DOHH2 (cell line): ENCODE measurements around the gene EIF5A.
A peak's percentile ranks its signal among the peaks of the same experiment; 100 is the strongest.

ENCODE experiments used
- H3F3A ChIP-seq: fragments of 200-600 bp; sonication (generic), shearing (Covaris generic); 2 replicates; pipeline ENCODE4 v1.6.0; 2016; ENCODE audit warnings: antibody characterized with exemption, mild to moderate bottlenecking; ENCODE audit not compliant: control insufficient read depth, insufficient read depth
- H3K27ac ChIP-seq: fragments of 200-600 bp; sonication (generic); 2 replicates; pipeline ENCODE4 v1.5.1; 2014; ENCODE audit warnings: low read depth, mild to moderate bottlenecking, low read length, moderate library complexity
- H3K27me3 ChIP-seq: fragments of 200-600 bp; sonication (generic); 2 replicates; pipeline ENCODE4 v1.6.1; 2014; ENCODE audit warnings: mild to moderate bottlenecking, low read length, mixed read lengths; ENCODE audit not compliant: control insufficient read depth
- H3K36me3 ChIP-seq: fragments of 200-600 bp; sonication (generic); 2 replicates; pipeline ENCODE4 v1.6.1; 2014; ENCODE audit warnings: mild to moderate bottlenecking, low read length, moderate library complexity, mixed read lengths; ENCODE audit not compliant: control insufficient read depth
- H3K4me1 ChIP-seq: fragments of 200-600 bp; sonication (generic); 2 replicates; pipeline ENCODE4 v1.6.1; 2014; ENCODE audit warnings: mild to moderate bottlenecking, low read length, mixed read lengths; ENCODE audit not compliant: control insufficient read depth
- H3K4me2 ChIP-seq: fragments of 200-600 bp; sonication (generic); 2 replicates; pipeline ENCODE4 v1.6.0; 2014; ENCODE audit warnings: mild to moderate bottlenecking, low read length, moderate library complexity
- H3K4me3 ChIP-seq: fragments of 200-600 bp; sonication (generic); 2 replicates; pipeline ENCODE4 v1.5.1; 2014; ENCODE audit warnings: mild to moderate bottlenecking, low read length, mixed read lengths
- H3K79me2 ChIP-seq: fragments of 200-600 bp; sonication (generic); 2 replicates; pipeline ENCODE4 v1.6.1; 2014; ENCODE audit warnings: mild to moderate bottlenecking, low read length, mixed read lengths; ENCODE audit not compliant: control insufficient read depth
- H3K9me2 ChIP-seq: fragments of 200-600 bp; sonication (generic); replicated peaks from 2 replicates; pipeline ENCODE4 v1.6.1; 2014; ENCODE audit warnings: mild to moderate bottlenecking, low read length, mixed read lengths; ENCODE audit not compliant: control insufficient read depth
- H3K9me3 ChIP-seq: fragments of 200-600 bp; sonication (generic); 2 replicates; pipeline ENCODE4 v1.6.1; 2014; ENCODE audit warnings: antibody characterized with exemption, low read length, mixed read lengths; ENCODE audit not compliant: control insufficient read depth, insufficient read depth
- H4K20me1 ChIP-seq: fragments of 200-600 bp; sonication (generic); 2 replicates; pipeline ENCODE4 v1.6.0; 2014; ENCODE audit warnings: low read depth, mild to moderate bottlenecking, antibody characterized with exemption, low read length, moderate library complexity; ENCODE audit not compliant: control insufficient read depth, insufficient read depth
- EZH2phosphoT487 ChIP-seq: fragments of 200-600 bp; sonication (generic); IDR thresholded peaks from 2 replicates; pipeline ENCODE4 v1.6.1; 2017; ENCODE audit warnings: borderline replicate concordance, mild to moderate bottlenecking, antibody characterized with exemption, low read length, moderate library complexity, mixed read lengths
- TF ChIP-seq, protein P1 (sequence below): fragments of 200-600 bp; sonication (generic); IDR thresholded peaks from one replicate; pipeline ENCODE4 v1.5.1; 2014; ENCODE audit warnings: antibody characterized with exemption, mild to moderate bottlenecking, low read depth, low read length; ENCODE audit not compliant: poor library complexity, severe bottlenecking

The EIF5A gene

DNA sequence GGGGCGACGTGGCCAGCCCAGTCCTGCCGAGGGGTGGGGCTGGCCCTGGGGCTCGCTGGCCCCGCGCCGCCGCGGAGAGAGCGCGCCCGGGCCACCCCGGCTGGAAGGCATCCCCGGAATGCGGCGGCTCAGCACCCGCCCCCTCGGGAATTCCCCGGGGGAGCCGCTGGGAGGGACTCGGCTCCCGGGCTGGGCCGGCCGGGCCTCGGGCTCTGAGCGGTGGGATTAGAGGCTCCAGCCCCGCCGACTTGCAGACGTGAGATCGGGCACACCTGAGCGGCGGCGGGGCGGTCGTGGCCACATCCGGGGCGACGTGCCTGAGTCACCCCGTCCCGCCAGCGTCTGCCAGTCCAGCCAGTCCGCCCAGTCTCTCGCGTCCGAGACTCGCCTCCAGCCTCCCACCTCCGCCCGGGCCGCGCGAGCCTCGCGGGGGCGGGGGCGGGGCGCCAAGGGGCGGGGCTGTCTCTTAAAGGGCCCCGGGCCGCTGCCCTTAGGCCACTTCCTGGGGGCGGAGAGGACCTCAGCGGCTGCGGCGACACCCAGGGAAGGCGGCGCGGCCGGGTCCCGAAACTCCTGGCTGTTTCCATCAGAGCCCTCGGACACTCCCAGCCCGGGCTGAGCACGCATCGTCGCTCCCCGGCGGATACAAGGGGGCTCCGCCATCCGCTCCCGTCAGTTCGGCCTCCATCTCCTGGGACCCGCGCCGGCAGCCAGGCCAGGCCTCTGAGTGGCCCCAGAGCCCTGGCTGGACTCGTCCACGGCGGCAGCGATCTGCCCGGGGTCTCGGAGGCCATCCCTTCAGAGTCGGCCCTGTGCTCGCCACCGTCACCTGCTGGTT is 44.5 kb downstream of the EIF5A start, which contains the start of gene KCTD11:
KCTD11 (plus strand) TSS at position 498 of the 838 bp plus-strand sequence.
- peak within 1 kb of the TSS; percentile 76 for H3K4me3 ChIP-seq
- no peaks in the 10 kb centered on the region for H3K9me3 ChIP-seq
- H3K4me1 ChIP-seq: peaks cover 23% of the 10 kb centered on the region
- H3K27ac ChIP-seq: peak within 1 kb of the TSS; percentile 6
- H4K20me1 ChIP-seq: no peaks in the 10 kb centered on the region
- TF ChIP-seq, protein P1, sequence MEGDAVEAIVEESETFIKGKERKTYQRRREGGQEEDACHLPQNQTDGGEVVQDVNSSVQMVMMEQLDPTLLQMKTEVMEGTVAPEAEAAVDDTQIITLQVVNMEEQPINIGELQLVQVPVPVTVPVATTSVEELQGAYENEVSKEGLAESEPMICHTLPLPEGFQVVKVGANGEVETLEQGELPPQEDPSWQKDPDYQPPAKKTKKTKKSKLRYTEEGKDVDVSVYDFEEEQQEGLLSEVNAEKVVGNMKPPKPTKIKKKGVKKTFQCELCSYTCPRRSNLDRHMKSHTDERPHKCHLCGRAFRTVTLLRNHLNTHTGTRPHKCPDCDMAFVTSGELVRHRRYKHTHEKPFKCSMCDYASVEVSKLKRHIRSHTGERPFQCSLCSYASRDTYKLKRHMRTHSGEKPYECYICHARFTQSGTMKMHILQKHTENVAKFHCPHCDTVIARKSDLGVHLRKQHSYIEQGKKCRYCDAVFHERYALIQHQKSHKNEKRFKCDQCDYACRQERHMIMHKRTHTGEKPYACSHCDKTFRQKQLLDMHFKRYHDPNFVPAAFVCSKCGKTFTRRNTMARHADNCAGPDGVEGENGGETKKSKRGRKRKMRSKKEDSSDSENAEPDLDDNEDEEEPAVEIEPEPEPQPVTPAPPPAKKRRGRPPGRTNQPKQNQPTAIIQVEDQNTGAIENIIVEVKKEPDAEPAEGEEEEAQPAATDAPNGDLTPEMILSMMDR: no peak
- TF ChIP-seq EZH2phosphoT487: no peak
- peaks cover 3% of the 10 kb centered on the region; the same call in 1 of the 2 replicates for H3F3A ChIP-seq
- no peaks in the 10 kb centered on the region for H3K79me2 ChIP-seq
- H3K36me3 ChIP-seq: peaks cover 25% of the 10 kb centered on the region
- H3K4me2 ChIP-seq: peak within 1 kb of the TSS; percentile 80
- H3K27me3 ChIP-seq: no peaks in the 10 kb centered on the region
- H3K9me2 ChIP-seq: no peaks in the 10 kb centered on the region

DNA sequence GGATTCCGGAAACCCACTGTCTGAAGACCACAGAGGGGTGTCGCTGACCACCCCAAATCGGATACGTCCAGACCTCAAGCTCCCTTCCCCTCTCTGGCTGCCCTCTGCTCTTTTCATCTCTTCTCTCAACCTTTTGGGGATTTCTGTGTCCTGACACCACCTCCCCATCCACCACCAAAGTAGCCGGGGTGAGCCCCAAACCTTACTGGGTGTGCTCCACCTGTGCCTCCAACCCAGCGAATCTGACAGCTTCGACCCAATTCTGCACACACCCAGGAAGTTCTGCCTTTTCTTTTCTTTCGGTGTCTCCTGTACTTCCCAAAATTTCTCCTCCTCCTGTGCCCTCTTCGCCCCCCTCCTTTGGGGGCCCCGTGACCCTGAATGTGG is 45.1 kb downstream of the EIF5A start:
- no peak overlapping the region for H3K27ac ChIP-seq
- H3K4me2 ChIP-seq: peak overlapping the region; percentile 80

DNA sequence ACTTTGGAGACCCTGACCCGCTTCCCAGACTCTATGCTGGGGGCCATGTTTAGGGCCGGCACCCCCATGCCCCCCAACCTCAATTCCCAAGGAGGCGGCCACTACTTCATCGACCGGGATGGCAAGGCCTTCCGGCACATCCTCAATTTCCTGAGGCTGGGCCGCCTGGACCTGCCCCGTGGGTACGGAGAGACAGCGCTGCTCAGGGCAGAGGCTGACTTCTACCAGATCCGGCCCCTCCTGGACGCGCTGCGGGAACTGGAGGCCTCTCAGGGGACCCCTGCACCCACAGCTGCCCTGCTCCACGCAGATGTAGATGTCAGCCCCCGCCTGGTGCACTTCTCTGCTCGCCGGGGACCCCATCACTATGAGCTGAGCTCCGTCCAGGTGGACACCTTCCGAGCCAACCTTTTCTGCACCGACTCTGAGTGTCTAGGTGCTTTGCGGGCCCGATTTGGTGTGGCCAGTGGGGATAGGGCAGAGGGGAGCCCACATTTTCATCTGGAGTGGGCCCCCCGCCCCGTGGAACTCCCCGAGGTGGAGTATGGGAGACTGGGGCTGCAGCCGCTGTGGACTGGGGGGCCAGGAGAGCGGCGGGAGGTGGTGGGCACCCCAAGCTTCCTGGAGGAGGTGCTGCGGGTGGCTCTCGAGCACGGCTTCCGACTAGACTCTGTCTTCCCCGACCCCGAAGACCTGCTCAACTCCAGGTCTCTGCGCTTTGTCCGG is 45.6 kb downstream of the EIF5A start:
- H3K27me3 ChIP-seq: no peaks in the 10 kb centered on the region
- H4K20me1 ChIP-seq: no peaks in the 10 kb centered on the region
- peak overlapping the region; percentile 76; the same call in 1 of the 2 replicates for H3K4me3 ChIP-seq
- H3K9me2 ChIP-seq: no peaks in the 10 kb centered on the region
- TF ChIP-seq, protein P1: no peak
- no peak for TF ChIP-seq EZH2phosphoT487
- H3F3A ChIP-seq: peaks cover 3% of the 10 kb centered on the region; the same call in 1 of the 2 replicates
- no peaks in the 10 kb centered on the region for H3K9me3 ChIP-seq
- peaks cover 13% of the 10 kb centered on the region for H3K36me3 ChIP-seq
- no peaks in the 10 kb centered on the region for H3K79me2 ChIP-seq
- peak overlapping the region; percentile 80 for H3K4me2 ChIP-seq
- H3K27ac ChIP-seq: no peak overlapping the region
- peaks cover 23% of the 10 kb centered on the region for H3K4me1 ChIP-seq

More for the DNA sequence above, 45.1 kb downstream of the EIF5A start:
- Histone ChIP-seq H3K27me3 (no peaks in the 10 kb centered on the region), H3K4me1 (peaks cover 23% of the 10 kb centered on the region), H3K9me2 (no peaks in the 10 kb centered on the region), H3K79me2 (no peaks in the 10 kb centered on the region), H3F3A (peaks cover 3% of the 10 kb centered on the region; the same call in 1 of the 2 replicates), H4K20me1 (no peaks in the 10 kb centered on the region), H3K4me3 (peak overlapping the region; percentile 76), H3K9me3 (no peaks in the 10 kb centered on the region), H3K36me3 (peaks cover 19% of the 10 kb centered on the region)
- TF ChIP-seq EZH2phosphoT487: no peak
- TF ChIP-seq, protein P1: peak; percentile 51
